GM18508 (cell line): ENCODE measurements around the gene STN1.

ENCODE experiments used
- ATAC-seq: cut with Tn5 transposase; IDR thresholded peaks from one replicate; pipeline ENCODE4 v1.9.1; 2021; ENCODE audit warnings: moderate number of reproducible peaks; ENCODE audit not compliant: insufficient read depth, unreplicated experiment

STN1 gene

GRCh38 chr10:103871006-103871405, 47.0 kb downstream of the STN1 start:
- no peak for ATAC-seq

GRCh38 chr10:103870516-103870915, 47.5 kb downstream of the STN1 start:
- ATAC-seq, result no peak

- ATAC-seq, result no peak
Observed at GRCh38 chr10:103869336-103869735, 48.6 kb downstream of the STN1 start.

- no peak for ATAC-seq
Observed at GRCh38 chr10:103868200-103868599, 49.8 kb downstream of the STN1 start.

- ATAC-seq, result no peak
Observed at GRCh38 chr10:103861505-103861904, 56.5 kb downstream of the STN1 start.

GRCh38 chr10:103859161-103860086, 58.6 kb downstream of the STN1 start:
- ATAC-seq, result no peak

GRCh38 chr10:103858360-103858759, 59.6 kb downstream of the STN1 start:
- no peak for ATAC-seq

GRCh38 chr10:103856797-103857170, 61.2 kb downstream of the STN1 start:
- ATAC-seq, result no peak

- no peak for ATAC-seq
Observed at GRCh38 chr10:103855852-103856796, 61.9 kb downstream of the STN1 start.

- no peak for ATAC-seq
Observed at GRCh38 chr10:103855424-103855823, 62.6 kb downstream of the STN1 start, which contains the start of gene SH3PXD2A. Gene SH3PXD2A, minus strand, starts transcription at chr10:103855576. Its CDS starts 310 bp downstream, at chr10:103855266.

- no peak for ATAC-seq
Observed at GRCh38 chr10:103854686-103855391, 63.1 kb downstream of the STN1 start.

- ATAC-seq, result no peak
Observed at GRCh38 chr10:103854265-103854685, 63.7 kb downstream of the STN1 start.

- no peak for ATAC-seq
Observed at GRCh38 chr10:103853428-103854264, 64.3 kb downstream of the STN1 start.

GRCh38 chr10:103852856-103853255, 65.1 kb downstream of the STN1 start:
- ATAC-seq, result no peak

- ATAC-seq, result no peak
Observed at GRCh38 chr10:103852189-103852711, 65.7 kb downstream of the STN1 start.

- ATAC-seq, result no peak
Observed at GRCh38 chr10:103851261-103851660, 66.7 kb downstream of the STN1 start.

GRCh38 chr10:103850572-103850895, 67.5 kb downstream of the STN1 start:
- no peak for ATAC-seq

GRCh38 chr10:103849880-103850571, 68.0 kb downstream of the STN1 start:
- no peak for ATAC-seq
